Measurements from ENCODE around the gene CCDC124.
"Not testable (repeated sequence)": the region's sequence is repeated elsewhere in the genome, so short reads cannot be mapped to it uniquely, and the experiment has no call there.

Gene CCDC124

GRCh38 chr19:17932485-17933338 lies at the start of gene CCDC124:
TSS of gene CCDC124 (plus strand) at chr19:17933015. CDS start at chr19:17936421, 3,406 bp downstream.
- in situ Hi-C loops (cut with MboI; ENCODE audit: low sequenced_read_pairs), result no loop called here

DNA sequence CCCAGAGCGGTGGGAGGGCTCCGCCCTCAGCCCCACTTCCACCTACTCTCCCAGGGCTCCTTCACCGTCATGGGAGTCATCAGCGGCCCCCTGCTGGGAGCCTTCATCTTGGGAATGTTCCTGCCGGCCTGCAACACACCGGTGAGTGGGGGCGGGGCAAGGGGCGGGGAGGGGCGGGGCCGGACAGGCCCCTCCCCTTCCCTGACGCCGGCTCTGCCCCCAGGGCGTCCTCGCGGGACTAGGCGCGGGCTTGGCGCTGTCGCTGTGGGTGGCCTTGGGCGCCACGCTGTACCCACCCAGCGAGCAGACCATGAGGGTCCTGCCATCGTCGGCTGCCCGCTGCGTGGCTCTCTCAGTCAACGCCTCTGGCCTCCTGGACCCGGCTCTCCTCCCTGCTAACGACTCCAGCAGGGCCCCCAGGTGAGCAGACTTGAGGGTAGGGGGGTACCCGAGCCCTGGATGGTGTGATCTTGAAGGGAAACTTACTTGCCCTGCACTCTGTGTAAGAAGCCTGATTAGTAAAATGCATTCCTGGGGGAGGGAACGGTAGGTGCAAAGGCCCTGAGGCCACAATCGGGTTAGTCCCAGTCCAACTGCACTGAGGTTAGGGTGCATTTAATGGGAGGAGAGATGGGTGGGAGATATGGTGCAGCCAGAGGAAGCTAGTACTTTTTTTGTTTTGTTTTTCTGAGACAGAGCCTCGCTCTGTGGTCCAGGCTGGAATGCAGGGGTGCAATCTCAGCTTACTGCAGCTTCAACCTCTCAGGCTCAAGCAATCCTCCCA lies 49.0 kb upstream of the CCDC124 start:
- in situ Hi-C loops (cut with MboI; ENCODE audit: low sequenced_read_pairs), result no loop called here

GRCh38 chr19:17886515-17886914 lies 46.3 kb upstream of the CCDC124 start:
- in situ Hi-C loops (cut with MboI; ENCODE audit: low sequenced_read_pairs), result no loop called here

GRCh38 chr19:17887221-17887620 lies 45.6 kb upstream of the CCDC124 start:
- in situ Hi-C loops (cut with MboI; ENCODE audit: low sequenced_read_pairs), result not testable (repeated sequence)

- in situ Hi-C loops (cut with MboI; ENCODE audit: low sequenced_read_pairs), result no loop called here
These were observed 44.6 kb upstream of the CCDC124 start for GRCh38 chr19:17888260-17888659.

DNA sequence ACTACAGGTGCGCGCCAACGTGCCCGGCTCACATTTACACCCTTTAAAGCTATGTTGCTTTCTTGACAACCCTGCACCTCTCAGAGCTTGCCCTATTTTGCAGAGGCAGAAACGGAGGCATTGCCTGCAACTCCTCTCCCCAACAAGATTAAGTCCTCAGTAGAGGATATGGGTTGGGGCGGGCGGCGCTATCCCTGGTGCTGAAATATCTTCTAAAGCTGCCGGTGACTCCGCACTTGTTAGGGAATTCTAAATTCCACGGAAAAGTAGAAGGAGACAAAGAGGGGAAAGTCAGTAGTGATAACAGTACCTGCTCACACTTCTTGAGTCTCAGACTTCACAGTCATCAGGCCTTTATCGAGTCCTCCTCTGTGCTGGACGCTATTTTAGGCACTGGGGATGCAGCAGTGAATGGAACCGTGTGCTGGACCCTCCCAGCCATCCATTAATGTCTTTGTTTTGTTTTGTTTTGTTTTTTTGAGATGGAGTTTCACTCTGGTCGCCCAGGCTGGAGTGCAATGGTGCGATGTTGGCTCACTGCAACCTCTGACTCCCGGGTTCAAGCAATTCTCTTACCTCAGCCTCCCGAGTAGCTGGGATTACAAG lies 43.1 kb upstream of the CCDC124 start:
- in situ Hi-C loops (cut with MboI; ENCODE audit: low sequenced_read_pairs), result no loop called here

- in situ Hi-C loops (cut with MboI; ENCODE audit: low sequenced_read_pairs), result no loop called here
These were observed 39.0 kb upstream of the CCDC124 start for GRCh38 chr19:17893766-17894165.

GRCh38 chr19:17902701-17903100 lies 30.1 kb upstream of the CCDC124 start:
- in situ Hi-C loops (cut with MboI; ENCODE audit: low sequenced_read_pairs), result no loop called here

GRCh38 chr19:17908244-17908643 lies 24.6 kb upstream of the CCDC124 start:
- in situ Hi-C loops (cut with MboI; ENCODE audit: low sequenced_read_pairs), result no loop called here

DNA sequence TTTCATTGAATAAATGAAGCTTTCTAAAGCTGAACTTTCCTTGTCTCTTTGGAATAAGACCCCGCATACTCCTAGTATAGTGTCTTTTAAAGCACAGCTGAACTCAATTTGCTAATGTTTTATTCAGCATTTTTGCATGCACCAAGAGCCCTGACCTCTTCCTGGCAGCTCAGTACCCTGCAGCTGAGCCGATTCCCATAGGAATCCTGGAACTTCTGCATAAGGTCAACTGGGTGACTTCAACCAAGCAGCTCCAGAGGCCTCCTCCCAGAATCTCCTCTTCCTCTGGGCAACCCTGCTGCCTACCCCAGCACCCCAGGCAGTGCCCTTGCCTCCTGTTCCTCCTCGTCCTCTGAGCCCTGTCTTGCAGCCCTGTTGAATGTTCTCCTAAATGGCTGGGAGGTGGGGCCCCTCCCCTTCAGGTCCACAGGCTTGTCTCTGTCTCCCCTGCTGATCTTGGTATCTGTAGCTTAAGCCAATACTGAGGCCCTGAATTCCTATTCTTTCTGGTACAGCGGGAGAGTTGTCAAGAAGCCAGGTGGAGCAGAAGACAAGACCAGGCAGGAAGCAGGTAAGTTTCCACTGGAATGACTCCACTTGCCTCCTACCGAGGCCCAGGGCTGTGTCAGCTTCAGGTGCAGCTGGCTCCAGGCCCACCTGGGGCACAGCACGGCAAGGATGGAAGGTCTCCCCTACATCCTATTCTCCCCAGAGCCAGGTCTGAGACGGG lies 23.6 kb upstream of the CCDC124 start:
- in situ Hi-C loops (cut with MboI; ENCODE audit: low sequenced_read_pairs), result no loop called here

- in situ Hi-C loops (cut with MboI; ENCODE audit: low sequenced_read_pairs), result no loop called here
These were observed 21.9 kb upstream of the CCDC124 start for GRCh38 chr19:17910791-17911360.

DNA sequence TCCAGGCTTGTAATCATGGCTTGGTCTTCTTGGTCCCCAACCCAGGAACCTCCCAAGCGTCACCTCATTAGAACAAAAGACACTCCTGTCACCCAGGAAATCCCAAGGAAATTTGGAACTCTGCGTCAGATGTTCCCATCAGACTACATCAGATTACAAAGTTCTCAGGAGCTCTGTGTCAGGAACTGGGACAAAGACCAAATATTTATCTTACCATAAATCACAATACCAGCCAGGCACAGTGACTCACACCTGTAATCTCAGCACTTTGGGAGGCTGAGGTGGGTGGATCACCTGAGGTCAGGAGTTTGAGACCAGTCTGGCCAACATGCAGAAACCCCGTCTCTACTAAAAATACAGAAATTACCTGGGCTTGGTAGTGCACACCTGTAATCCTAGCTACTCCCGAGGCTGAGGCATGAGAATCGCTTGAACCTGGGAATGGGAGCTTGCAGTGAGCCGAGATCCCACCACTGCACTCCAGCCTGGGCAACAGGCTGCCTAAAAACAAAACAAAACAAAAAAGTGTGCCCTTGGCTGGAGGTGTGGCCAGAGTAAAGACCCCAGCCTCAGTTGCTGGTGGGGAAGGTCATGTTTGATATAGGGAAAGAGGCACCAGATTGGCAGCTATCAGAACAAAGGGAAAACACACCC lies 16.7 kb upstream of the CCDC124 start:
- in situ Hi-C loops (cut with MboI; ENCODE audit: low sequenced_read_pairs), result no loop called here

GRCh38 chr19:17918151-17918550 lies 14.7 kb upstream of the CCDC124 start:
- in situ Hi-C loops (cut with MboI; ENCODE audit: low sequenced_read_pairs), result not testable (repeated sequence)

- in situ Hi-C loops (cut with MboI; ENCODE audit: low sequenced_read_pairs), result not testable (repeated sequence)
These were observed 13.7 kb upstream of the CCDC124 start for GRCh38 chr19:17919122-17919521.

DNA sequence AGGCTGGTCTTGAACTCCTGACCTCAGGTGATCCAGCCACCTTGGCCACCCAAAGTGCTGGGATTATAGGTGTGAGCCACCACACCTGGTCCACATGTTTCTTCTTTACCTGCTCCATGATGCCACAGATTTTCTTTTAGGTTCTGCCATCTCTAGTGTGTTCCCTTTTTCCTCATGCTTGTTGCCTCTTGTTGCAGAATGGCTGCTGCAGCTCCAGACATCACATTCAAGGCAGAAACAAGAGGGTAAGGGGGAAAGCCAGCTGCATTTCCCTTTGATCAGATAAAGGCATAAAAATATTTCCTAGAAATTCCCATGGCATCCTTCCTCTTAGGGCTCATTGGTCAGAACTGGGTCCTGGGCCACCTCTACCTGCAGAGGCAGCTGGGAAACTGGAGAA lies 12.3 kb upstream of the CCDC124 start:
- in situ Hi-C loops (cut with MboI; ENCODE audit: low sequenced_read_pairs), result no loop called here

DNA sequence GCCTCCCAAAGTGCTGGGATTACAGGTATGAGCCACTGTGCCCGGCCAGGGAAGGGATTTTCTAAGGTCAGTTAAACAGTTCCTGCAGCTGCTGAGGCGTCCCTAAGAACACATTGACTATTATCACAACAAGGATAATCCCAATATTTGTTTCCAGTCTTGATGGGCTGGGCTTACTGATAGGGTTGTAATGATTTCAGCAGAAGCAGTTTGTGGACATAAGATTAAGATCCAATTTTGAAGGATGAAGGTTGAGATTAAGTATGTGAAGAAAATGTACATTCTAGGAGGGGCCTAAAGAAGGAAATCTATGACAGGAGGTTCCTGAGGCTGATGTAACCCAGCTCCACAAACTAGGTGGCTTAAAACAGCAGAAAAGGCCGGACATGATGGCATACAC lies 10.7 kb upstream of the CCDC124 start:
- in situ Hi-C loops (cut with MboI; ENCODE audit: low sequenced_read_pairs), result no loop called here

GRCh38 chr19:17926044-17926443 lies 6.8 kb upstream of the CCDC124 start:
- in situ Hi-C loops (cut with MboI; ENCODE audit: low sequenced_read_pairs), result no loop called here

DNA sequence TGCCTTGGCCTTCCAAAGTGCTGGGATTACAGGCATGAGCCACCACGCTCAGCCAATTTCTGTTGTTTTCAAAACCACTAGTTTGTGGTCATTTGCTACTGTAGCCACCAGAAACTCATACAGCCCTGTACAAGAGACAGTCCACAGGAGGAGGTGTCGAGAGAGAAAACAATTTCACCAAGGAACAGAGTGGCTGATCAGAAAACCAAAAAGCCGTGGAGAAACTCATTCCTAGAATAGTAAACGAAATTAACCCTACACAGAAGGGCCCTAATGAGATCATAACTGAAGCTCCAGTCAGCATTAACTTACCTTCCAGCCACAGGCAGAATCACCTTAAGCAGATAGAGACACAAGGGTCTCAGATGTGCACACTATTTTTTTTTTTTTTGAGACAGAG lies 3.8 kb upstream of the CCDC124 start:
- in situ Hi-C loops (cut with MboI; ENCODE audit: low sequenced_read_pairs), result no loop called here

GRCh38 chr19:17931532-17932191 lies 1.2 kb upstream of the CCDC124 start:
- in situ Hi-C loops (cut with MboI; ENCODE audit: low sequenced_read_pairs), result no loop called here

Data from HL-60/S4 treated with phorbol 12-myristate 13-acetate at 8.2 ng/mL for 4 days and 3 days (cell line).